C4-2B (cell line): ENCODE measurements around the gene PRICKLE2.

Experiments
- ZFX ChIP-seq: fragments of 450-650 bp; IDR thresholded peaks from 2 replicates; pipeline ENCODE4 v1.6.1; 2017
- TF ChIP-seq, protein P1 (sequence below): fragments of 450-650 bp; conservative IDR thresholded peaks from 2 replicates; pipeline ENCODE4 v1.5.1; 2017; ENCODE audit warnings: mild to moderate bottlenecking

DNA sequence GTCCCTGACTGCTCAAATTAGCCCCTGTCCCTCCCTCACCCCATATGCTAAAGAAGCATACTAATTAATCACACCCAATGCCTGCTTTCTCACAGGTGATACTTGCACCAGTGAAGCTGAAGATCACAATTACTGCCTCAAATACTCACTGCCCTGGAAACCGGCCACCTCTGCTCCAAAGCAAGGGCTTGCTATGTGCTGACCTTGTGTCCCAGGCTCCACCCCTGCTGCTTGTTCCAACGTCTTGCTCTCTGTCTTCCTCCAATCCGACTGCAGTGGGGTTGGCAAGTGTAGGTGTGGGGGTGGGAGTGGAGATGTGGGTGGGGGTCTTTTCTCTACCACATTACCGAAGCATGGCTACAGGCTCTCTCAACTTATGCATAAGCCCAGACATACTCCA lies 146.3 kb downstream of the PRICKLE2 start:
- TF ChIP-seq, protein P1, sequence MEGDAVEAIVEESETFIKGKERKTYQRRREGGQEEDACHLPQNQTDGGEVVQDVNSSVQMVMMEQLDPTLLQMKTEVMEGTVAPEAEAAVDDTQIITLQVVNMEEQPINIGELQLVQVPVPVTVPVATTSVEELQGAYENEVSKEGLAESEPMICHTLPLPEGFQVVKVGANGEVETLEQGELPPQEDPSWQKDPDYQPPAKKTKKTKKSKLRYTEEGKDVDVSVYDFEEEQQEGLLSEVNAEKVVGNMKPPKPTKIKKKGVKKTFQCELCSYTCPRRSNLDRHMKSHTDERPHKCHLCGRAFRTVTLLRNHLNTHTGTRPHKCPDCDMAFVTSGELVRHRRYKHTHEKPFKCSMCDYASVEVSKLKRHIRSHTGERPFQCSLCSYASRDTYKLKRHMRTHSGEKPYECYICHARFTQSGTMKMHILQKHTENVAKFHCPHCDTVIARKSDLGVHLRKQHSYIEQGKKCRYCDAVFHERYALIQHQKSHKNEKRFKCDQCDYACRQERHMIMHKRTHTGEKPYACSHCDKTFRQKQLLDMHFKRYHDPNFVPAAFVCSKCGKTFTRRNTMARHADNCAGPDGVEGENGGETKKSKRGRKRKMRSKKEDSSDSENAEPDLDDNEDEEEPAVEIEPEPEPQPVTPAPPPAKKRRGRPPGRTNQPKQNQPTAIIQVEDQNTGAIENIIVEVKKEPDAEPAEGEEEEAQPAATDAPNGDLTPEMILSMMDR: no peak
- TF ChIP-seq ZFX: no peak
